ENCODE measurements around the gene PLEKHA5.
"Not testable (repeated sequence)": the region's sequence is repeated elsewhere in the genome, so short reads cannot be mapped to it uniquely, and the experiment has no call there.

- not testable (repeated sequence) for TF ChIP-seq EZH2 (IDR thresholded peaks at IDR 0.05; ENCODE audit: borderline replicate concordance, low read depth, low read length, poor library complexity, severe bottlenecking); CTCF (conservative IDR thresholded peaks at IDR 0.05; ENCODE audit: low read depth, low read length)
Observed at GRCh38 chr12:19350850-19351249, 221.3 kb downstream of the PLEKHA5 start.

Data from A673 (cell line).